IMR-90 (cell line): Measurements from ENCODE around the gene PELI1.

Source experiments
- BHLHE40 ChIP-seq: fragments of 150-350 bp; IDR thresholded peaks from 2 replicates; pipeline ENCODE4 v1.6.1; 2016; ENCODE audit warnings: mild to moderate bottlenecking, low read depth, low read length
- FOS ChIP-seq: fragments of 150-350 bp; IDR thresholded peaks from 2 replicates; pipeline ENCODE4 v1.6.1; 2016; ENCODE audit warnings: low read depth, low read length
- MAZ ChIP-seq: IDR thresholded peaks from 2 replicates; pipeline ENCODE4 v1.6.1; 2012; ENCODE audit warnings: low read depth, mild to moderate bottlenecking, low read length, improper control_type of control experiment, moderate library complexity, borderline replicate concordance
- MXI1 ChIP-seq: IDR thresholded peaks from 2 replicates; pipeline ENCODE4 v1.6.1; 2012; ENCODE audit warnings: low read depth, mild to moderate bottlenecking, low read length, moderate library complexity, borderline replicate concordance
- RAD21 ChIP-seq: IDR thresholded peaks from 2 replicates; pipeline ENCODE4 v1.6.1; 2012; ENCODE audit warnings: low read length, improper control_type of control experiment
- RCOR1 ChIP-seq: IDR thresholded peaks from 2 replicates; pipeline ENCODE4 v1.6.1; 2012; ENCODE audit warnings: mild to moderate bottlenecking, low read length, improper control_type of control experiment; ENCODE audit not compliant: insufficient replicate concordance
- TF ChIP-seq, protein P1 (sequence below): conservative IDR thresholded peaks from 2 replicates; pipeline ENCODE4 v1.5.1; 2012; ENCODE audit warnings: mild to moderate bottlenecking, low read depth, low read length, improper control_type of control experiment
- TF ChIP-seq, protein P2 (sequence below): fragments of 150-350 bp; IDR thresholded peaks from 2 replicates; pipeline ENCODE4 v1.6.1; 2017; ENCODE audit warnings: mild to moderate bottlenecking, antibody characterized with exemption, low read length, low read depth

- TF ChIP-seq RAD21, result no peak
- no peak for TF ChIP-seq MAZ
- TF ChIP-seq, protein P1, sequence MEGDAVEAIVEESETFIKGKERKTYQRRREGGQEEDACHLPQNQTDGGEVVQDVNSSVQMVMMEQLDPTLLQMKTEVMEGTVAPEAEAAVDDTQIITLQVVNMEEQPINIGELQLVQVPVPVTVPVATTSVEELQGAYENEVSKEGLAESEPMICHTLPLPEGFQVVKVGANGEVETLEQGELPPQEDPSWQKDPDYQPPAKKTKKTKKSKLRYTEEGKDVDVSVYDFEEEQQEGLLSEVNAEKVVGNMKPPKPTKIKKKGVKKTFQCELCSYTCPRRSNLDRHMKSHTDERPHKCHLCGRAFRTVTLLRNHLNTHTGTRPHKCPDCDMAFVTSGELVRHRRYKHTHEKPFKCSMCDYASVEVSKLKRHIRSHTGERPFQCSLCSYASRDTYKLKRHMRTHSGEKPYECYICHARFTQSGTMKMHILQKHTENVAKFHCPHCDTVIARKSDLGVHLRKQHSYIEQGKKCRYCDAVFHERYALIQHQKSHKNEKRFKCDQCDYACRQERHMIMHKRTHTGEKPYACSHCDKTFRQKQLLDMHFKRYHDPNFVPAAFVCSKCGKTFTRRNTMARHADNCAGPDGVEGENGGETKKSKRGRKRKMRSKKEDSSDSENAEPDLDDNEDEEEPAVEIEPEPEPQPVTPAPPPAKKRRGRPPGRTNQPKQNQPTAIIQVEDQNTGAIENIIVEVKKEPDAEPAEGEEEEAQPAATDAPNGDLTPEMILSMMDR, result no peak
- no peak for TF ChIP-seq RCOR1
- peak; percentile 46 for TF ChIP-seq FOS
- TF ChIP-seq, protein P2, sequence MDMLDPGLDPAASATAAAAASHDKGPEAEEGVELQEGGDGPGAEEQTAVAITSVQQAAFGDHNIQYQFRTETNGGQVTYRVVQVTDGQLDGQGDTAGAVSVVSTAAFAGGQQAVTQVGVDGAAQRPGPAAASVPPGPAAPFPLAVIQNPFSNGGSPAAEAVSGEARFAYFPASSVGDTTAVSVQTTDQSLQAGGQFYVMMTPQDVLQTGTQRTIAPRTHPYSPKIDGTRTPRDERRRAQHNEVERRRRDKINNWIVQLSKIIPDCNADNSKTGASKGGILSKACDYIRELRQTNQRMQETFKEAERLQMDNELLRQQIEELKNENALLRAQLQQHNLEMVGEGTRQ, result no peak
- no peak for TF ChIP-seq MXI1
- TF ChIP-seq BHLHE40, result no peak
These were observed 10.4 kb downstream of the PELI1 start for GRCh38 chr2:64133828-64134227.
